ENCODE measurements around the gene TMEM26.

Gene TMEM26

DNA sequence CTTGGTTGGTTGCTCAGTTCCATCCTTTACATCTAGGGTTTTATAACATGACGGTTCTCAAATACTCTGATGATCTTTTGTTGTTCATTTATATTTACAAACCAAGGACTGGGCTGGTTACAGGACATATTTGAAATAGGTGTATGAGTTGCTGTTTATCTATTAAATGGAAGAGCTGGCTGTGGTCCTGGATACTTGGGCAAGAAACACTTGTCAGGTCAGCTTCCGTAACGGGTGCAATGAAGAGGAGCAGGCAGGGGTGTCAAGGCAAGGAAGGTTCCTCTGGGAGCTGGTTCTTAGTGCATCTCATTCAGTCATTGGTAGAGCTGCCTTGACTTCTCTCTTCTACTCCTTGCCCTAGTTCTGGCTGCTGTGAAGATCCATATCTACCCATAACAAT lies 4.8 kb upstream of the TMEM26 start:
- DNase-seq = no peak

DNA sequence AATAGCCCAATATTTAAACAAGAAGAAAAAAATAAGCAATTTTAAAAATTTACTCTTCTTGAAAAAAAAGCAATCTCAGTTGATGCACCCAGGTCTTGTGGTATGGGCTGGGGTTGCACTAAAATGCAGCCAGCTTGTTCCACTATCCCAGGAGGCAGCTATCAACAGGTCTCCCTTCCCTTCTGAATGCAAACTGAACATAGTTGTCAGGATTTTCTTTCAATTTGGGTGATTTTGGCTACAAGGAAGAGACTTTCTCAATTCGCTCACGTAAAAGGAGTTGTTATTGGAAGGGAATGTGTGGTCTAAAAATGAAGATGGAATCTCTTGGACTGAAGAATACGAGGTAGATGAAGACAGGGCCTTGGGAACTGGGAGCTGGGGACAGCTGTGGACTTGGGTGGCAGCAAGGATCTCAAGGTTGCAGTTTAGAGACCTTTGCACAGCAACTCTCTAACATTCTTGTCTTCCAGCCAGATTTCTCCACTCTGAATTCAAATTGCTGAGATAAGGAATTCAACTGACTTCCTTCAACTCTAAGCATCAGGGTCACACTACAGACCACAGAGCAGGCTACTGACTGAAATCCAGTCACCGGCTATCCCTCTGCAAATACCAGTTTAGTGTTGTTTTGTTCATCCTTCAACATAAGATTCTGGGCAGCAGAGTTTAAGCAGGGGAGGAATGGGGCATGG lies 3.1 kb upstream of the TMEM26 start:
- DNase-seq = no peak

DNA sequence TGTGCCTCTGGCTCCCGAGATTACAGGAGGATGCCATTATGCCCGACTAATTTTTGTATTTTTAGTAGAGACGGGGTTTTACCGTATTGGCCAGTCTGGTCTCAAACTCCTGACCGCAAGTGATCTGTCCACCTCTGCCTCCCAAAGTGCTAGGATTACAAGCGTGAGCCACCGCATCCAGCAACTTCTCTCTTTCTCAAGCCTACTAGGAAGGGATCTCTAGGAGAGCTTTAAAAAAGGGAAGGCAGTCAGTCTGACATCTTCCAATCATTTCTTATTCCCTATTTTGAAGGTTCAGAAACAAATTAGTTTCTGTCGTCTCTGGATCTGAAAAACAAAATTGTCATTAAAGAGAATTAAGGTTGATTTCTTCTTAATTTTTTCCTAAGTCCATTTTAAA lies 2.5 kb upstream of the TMEM26 start:
- DNase-seq = no peak

DNA sequence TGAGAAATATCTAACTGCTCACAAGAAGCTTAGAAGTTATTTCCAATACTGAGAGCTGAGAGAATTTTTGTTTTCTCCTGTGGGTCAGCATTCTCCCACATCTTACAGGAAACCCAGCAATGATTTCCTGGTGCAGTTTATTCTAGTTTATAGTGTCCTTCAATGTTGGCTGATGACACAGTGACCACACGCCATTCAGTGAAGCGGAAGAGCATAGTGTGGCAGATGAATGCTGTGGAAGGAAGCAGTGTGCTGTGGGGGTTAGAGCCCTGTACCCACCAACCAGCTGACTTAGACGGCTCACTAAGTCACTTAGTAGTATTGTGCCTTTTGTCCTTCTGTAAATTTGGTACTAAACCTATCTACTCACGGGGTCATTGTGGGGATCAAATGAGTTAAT lies 1.4 kb upstream of the TMEM26 start:
- DNase-seq = no peak

DNA sequence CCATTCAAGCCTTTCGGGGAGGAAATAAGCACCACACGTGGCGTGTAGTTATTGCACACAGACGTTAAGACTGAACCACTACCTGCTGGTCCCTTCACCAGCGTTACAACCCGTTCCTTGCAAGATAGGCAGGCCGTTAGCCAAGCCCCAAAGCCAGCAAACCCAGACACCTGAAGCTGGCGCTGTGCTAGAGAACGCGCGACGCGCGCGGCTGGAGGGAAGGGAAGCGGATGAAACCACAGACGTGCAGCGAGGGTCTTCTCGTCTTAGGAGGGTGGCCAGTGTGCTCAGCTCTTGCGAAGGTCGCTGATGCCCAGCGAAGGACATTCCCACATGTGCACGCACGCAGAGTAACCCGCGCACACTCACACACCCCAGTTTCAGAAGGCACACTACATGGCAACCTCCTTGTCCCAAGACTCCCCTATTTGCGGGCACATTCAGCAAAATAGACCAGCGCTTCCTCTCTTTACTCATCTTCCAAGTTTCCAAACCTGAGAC lies 980 bp downstream of the TMEM26 start:
- DNase-seq = no peak

DNA sequence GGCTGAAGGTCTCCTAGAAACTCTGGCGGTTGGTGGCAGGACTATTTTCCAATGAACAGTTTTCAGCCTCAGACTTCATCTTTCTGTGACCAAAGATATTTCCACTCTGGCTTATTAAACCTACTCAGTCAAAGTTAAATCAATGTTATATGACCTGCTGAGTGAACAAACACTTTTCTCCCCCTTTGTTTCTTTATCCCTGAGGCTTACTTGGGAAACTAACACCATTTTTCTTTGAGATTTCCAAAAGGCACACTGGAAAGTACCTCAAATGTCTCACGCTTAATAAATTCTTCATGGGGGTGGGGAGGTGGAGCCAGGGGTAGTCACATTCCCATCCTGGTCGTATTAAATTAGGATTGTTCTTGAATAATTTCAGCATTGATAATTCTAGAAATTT lies 1.8 kb downstream of the TMEM26 start:
- DNase-seq = no peak

DNA sequence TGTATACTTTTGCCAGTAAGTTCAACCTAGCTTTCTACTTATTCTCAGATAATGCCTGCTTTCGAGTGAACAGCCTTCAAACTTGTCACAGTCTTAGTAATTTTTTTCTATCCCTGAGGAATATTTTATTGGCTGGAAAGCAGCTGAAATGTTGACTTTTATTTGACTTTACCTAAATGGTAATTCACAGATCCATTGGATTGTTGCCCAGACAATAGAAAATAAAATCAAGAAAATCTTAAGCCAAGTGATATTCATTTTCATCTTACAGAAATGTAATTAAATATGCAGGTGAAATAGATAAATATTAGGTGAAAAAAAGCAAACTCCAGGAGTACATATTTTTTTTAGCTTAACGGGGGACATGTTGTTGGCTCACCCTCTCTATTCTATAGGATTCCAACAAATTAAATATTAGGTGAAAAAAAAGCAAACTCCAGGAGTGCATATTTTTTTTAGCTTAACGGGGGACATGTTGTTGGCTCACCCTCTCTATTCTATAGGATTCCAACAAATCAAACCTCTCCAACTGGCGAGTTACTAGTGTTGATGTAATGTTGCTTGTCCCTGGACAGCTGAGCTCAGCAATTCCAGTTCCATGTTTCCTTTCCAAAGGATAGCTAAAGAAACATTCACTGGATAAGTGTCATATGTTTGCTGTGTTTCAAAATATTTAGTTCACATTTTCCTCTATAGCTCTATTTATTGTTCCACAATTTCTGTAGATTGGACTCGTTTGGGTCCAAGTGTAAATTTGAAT lies 4.2 kb downstream of the TMEM26 start:
- no peak for DNase-seq

DNA sequence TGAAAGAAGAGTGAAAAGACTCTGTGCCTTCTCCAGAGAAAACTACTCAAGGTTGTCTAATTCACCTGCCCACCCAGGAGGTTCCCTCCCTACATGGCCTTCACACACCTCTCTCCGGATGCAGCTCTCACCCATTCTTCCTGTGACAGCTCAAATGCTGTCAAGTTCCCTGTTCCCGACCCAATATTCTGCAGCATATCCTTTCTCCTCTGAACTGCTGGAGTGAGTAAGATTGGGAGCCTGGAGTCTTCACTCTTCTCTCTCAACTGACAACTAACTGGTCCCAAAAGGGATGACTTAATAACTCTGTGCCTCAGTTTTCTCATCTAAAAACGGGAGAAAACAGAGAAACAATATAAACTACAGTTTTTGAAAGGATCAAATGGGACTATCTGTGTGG lies 5.1 kb downstream of the TMEM26 start:
- no peak for DNase-seq

DNA sequence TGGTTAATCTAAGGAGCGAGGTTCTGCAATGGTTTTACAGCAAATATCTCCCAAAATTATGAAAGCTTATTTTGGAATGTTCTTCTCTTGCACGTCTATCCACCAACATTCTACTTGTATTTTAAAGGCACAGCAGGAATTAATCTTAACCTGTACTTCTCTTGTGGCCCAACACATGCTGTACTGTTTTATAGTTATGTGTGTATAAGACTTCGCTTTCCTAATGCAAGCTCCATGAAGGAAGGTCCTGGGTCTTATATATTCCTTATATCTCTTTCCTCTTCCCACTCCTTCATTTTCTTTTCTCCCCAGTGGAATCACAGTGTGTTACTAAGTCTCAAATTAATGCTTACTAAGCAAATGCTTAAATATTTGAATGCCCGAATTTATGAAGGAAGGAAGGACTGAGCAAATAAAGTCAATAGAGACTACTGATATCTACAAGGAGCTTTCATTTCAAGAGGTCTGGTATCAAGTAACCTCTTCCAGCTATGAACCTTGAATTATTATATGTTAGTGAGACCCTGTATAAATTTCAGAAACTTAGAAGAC lies 14.0 kb downstream of the TMEM26 start:
- no peak for DNase-seq

DNA sequence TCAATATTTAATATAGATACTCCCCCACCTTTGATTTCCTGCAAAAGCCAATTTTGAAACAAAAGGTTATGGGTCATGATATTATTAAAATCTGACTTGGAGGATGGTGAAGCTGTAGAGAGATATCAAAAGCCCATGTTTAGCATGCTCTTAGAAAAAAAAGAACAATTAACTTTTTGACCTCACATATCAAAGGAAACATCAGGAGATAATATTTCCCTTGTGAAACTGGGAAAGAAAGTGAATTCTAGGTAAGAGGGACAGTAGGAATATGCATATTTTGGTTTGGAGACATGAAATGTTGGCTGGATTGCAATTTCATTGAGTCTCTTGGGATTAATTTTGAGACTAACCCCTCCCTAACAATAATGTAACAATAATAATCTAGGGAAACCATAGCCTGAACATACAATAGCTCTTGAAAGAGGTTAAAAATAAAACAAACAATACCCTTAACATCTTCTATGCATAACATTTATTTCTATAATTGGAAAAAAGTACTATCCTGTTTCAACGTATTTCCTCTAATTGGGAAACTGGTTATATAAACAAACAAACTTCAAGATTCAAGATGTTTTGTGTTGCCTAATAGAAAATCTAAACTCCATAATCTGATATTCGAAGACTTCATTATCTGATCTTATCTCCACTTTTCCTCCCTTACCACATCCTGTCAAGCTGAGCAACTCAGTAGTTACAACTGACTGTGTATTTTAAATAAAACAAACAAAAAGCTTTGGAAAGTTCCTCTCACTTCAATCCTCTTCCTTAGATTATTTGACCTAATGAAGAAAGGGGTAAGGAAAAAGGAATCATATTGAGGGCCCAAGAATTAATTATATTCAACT lies 14.8 kb downstream of the TMEM26 start:
- no peak for DNase-seq

DNA sequence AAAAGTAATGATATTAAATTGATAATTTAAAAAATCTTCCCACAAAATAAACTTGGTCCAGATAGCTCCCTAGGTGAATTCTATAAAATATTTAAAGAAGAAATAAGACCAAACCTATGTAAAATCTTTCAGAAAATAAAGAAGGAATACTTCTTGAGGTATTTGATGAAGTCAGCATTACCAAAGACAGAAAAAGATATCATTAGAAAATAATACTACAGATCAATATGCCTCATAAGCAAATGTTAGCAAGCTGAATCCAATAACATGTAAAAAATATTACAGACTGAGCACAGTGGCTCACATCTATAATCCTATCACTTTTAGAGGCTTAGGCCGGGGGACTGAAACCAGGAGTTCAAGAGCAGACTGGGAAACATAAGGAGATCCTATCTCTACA lies 30.0 kb downstream of the TMEM26 start:
- DNase-seq = no peak

DNA sequence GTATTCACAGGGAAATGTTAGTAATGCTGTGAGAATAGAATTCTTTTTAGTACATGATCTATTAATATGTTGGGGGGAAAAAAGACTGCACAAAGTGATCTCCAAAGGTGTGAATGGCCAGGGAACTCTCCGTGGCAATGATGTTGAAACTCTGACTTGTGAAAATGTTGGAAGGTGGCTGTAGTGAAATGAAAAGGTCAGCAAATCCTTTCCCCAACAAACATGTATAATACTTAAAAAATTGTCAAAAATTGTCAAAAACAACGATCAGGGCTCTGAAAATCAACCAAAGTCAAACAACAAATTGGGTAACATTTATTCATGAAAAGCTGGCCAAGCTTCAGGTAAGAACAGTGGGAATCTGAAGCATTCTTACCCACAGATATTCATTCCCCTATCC lies 35.5 kb downstream of the TMEM26 start:
- DNase-seq = no peak

DNA sequence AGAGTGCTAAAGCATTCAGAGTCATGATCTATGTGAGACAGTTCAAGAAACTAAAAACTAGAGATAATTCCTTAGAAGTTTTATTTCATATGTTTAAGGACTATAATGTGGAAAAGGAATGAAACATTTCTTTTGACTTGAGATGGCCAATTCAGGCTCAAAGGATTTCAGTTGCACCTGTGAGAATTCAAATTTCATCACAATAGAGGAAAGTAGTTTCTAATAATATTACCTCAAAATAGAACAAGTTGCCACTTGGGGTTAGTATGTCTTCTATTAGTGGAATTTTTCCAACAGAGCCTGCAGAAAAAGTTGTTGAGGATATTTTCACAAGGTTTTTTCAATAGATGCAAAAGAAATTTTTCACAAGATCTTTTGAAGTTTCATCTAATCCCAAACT lies 37.4 kb downstream of the TMEM26 start:
- DNase-seq = no peak

DNA sequence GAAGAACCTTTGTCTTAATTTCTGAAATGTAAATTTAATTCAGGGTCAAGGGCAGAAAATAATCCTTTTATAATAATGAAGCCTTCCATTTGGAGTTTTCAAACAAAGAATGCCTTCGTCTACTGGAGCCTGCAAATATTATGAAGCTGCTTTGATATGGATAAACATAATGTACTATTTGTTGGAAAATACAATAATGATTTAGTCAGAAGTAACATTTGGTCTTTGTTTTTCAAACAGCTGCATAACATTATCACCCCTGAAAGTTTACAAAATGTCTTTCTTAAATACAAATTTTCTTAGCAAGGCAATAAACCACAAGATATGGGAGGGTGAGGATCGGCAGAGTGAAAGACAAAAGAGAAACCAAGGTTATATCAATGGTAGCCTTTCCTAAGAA lies 41.5 kb downstream of the TMEM26 start:
- DNase-seq = no peak

DNA sequence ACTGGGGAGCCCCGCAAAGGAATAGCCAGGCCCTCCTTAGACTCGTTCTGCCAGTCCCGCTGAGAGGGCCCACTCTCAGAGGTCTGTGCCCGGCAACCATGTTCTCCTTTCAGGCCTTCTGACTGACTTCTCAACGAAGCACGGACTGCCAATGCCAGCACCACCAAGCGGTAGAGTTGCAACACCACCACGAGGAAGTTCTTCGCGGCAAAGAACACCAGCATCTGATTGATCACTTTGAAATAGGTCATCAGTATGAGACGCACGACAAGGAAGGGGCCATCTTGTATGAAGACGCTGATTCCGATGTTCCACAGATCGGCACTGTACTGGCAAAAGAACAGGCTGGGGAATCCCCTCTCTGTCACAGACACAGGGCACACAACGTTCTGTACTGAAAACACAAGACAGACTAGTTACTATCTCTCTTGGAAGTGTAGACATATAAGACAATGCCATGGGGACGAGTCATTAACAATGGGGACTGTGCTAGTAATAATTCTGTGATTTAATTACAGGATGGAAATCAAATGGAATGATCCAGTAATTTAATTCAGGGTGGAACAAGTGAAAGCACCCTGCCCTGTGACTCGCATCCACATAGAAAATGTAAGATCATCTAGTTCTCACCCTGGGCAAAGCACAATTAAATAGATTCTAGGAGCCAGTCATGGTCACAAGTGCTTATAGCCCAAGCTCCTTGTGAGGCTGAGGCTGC lies 42.7 kb downstream of the TMEM26 start:
- no peak for DNase-seq

DNA sequence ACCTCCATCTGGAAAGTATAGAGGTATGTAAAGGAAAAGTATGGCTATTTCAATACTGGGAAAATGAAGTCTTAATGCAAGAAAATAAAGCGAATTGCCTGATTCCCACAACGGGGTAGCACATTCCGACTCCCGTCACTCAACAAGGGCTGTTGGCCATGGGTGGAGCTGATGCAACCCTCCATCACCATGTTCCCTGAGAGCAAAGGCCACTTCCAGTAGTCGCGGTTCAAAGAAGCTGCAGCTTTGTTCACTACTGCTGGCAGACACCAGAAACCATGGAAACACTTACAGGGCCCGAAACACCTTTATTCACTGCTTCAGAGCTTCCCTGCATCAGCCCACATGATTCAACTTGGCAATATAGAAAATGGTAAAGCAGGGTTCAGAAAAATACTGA lies 44.0 kb downstream of the TMEM26 start:
- no peak for DNase-seq

DNA sequence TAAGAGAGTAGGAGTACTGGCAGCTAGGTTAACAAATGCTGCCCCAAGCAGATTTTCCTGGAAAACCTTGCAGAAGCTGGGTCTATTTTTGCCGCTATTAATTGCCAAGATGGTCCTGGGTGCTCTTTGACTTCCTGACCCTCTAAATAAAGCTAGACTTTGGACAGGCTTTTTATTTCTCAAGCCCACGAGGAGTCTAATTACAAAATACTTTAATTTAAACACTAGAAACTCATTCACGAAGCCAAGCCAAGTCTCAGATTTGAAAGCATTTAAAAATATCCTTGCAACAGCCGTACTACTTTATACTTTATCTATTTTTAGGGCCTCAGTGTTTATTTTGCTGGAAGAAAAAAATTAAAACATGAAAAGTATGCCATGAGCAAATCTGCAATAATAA lies 45.1 kb downstream of the TMEM26 start:
- no peak for DNase-seq

DNA sequence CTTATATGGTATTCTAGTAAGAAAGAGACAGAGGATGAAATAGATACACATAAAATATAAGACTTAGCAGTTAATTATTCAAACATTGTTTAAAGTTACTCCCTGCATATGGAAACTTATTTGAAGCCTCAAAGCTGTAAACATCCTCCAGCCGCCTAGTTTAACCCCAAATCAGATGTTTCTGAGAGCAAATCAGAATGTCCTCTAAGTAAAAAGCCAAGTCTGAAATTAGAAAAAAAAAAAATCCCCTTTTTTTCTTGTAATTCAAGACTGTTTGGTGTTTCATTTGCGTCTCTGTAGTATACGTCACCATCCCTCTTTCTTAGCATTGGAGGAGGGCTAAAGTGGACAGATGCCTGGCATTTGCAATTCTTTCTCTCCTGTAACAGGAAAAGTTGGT lies 46.4 kb downstream of the TMEM26 start:
- no peak for DNase-seq

DNA sequence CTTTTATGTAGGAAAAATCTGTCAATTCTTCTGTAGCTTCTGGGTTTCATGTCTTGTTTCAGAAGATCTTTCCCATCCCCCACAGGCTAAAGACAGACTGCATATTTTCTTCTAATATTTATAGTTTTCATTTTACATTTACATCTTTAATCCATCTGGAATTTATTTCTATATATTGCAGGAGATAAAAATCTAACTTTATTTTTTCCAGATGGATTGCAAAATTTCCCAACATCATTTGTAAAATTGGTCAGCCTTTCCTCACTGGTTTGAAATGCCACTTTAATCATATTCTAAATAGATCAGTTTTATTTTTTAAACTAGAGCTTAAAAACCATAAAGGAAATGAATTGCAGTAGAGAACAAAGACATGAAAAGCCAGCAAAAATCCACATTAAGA lies 46.9 kb downstream of the TMEM26 start:
- no peak for DNase-seq

DNA sequence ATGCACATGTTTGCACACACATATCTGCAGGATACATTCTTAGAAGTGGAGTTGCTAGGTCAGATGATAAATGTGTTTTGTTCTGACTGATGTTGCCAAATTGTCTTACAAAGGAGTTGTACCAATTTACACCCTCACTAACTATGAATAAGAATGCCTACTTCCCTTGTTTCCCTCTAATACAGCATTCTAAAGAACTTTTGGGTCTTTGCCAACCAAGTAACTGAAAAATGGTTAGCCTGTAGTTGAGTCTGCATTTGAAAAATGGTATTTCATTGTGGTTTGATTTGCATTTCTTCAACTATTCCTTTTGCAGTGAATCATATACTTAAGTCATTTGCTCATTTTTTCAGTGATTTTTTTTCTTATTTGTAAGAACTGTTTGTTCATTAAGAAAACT lies 48.4 kb downstream of the TMEM26 start:
- no peak for DNase-seq

DNA sequence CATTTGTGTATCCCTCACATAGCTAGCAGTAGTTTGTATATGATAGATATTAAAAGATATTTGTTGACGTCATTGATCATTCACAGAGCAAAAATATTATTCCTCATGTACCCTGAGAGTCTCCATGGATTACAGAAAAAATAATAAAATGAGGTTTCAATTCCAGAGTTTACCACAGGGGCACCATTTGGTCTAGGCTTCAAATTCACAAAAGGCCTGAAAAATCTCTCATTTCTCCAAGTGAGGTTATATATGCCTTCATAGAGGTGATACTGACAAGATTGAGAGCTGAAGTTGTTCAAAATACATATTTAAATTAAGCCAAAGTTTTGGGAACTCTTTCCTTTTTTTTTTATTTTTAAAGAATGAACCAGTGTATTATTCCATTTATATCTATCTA lies 52.7 kb downstream of the TMEM26 start:
- DNase-seq = no peak

DNA sequence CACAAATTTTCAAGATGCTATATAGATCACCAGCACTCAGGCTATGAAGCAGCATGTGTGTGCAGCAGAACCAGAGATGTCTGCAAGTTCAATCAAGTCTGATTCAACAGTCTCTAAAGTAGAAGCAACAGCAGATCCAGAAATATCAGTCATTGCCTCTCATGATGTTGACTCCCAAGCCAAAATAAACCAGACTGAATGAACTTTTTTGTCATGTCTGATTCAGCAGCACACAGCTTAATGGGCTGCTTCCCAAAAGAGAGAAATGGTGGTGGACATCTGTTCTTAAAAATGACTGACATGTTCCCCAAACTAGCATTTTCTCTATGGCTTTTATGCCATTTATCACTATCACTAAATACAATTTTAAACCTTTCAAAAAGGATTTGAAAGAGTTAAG lies 53.8 kb downstream of the TMEM26 start:
- no peak for DNase-seq
